ENCODE data around the gene RMND5B. TPM values are rescaled to one million over a fixed set of nuclear protein-coding genes. Genes with fewer than 3 reads are reported as not detected.

Gene RMND5B
- total and polyA plus RNA-seq, 2 donors (not counting 1 experiment from before 2014, with no cell fraction given) = 46.1 to 52.7 TPM

DNA sequence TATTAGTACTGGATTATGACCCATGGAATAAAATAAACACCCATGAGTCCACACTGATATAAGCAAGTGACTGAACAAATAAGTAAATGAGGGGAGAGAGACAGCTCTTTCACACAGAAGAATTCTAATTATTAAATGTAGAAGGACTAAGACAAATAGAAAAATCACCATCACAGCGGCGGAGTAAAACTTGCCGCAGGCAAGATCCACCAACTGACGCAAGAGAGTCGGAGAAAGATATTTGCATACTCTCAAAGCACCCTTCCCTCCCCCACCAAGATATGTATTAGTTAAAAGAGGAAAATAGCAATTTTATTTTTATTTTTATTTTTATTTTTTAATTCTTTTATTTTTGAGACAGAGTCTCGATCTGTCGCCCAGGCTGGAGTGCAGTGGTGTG is 32.1 kb upstream of the RMND5B start:
- Histone ChIP-seq H3K36me3 (replicated peaks in 1 of 2; ENCODE audit: control extremely low read depth in 1 of 2, control insufficient read depth in 1 of 2, extremely low read depth in 1 of 2, insufficient read depth in 2 of 2, low read length in 1 of 2) (no peaks in the 10 kb centered on the region), H4K20me1 (ENCODE audit: control insufficient read depth, insufficient read depth, low read length, poor library complexity, severe bottlenecking) (no peaks in the 10 kb centered on the region), H3K4me2 (replicated peaks; ENCODE audit: low read depth, low read length, poor library complexity, severe bottlenecking) (no peak overlapping the region), H3K4me1 (ENCODE audit: control insufficient read depth in 2 of 2, insufficient read depth in 2 of 2, low read length in 2 of 2) (peaks cover 4 to 5% of the 10 kb centered on the region in 2 donors), H2AFZ (ENCODE audit: insufficient read depth, low read depth, low read length, poor library complexity, severe bottlenecking) (no peak overlapping the region), H3K79me2 (ENCODE audit: control insufficient read depth, insufficient read depth, low read length) (no peaks in the 10 kb centered on the region), H3K9ac (ENCODE audit: low read length) (no peak overlapping the region), H3K27me3 (replicated peaks in 1 of 4; ENCODE audit: control extremely low read depth in 1 of 4, control insufficient read depth in 3 of 4, insufficient read depth in 4 of 4, low read length in 3 of 4) (no peaks in the 10 kb centered on the region), H3K4me3 (ENCODE audit: control extremely low read depth in 1 of 5, extremely low read depth in 1 of 5, insufficient read depth in 1 of 5, low read depth in 2 of 5, low read length in 4 of 5) (no peak overlapping the region), H3K9me3 (ENCODE audit: control extremely low read depth in 1 of 3, control insufficient read depth in 2 of 3, insufficient read depth in 1 of 3, low read length in 2 of 3) (no peaks in the 10 kb centered on the region), H3K27ac (ENCODE audit: low read length in 2 of 2) (no peak overlapping the region)
- POLR2A ChIA-PET = no interaction called here
- TF ChIP-seq EZH2 (IDR thresholded peaks at IDR 0.05; ENCODE audit: borderline replicate concordance, insufficient read depth, low read depth, low read length, poor library complexity, severe bottlenecking) = no peak
- TF ChIP-seq, protein P1, sequence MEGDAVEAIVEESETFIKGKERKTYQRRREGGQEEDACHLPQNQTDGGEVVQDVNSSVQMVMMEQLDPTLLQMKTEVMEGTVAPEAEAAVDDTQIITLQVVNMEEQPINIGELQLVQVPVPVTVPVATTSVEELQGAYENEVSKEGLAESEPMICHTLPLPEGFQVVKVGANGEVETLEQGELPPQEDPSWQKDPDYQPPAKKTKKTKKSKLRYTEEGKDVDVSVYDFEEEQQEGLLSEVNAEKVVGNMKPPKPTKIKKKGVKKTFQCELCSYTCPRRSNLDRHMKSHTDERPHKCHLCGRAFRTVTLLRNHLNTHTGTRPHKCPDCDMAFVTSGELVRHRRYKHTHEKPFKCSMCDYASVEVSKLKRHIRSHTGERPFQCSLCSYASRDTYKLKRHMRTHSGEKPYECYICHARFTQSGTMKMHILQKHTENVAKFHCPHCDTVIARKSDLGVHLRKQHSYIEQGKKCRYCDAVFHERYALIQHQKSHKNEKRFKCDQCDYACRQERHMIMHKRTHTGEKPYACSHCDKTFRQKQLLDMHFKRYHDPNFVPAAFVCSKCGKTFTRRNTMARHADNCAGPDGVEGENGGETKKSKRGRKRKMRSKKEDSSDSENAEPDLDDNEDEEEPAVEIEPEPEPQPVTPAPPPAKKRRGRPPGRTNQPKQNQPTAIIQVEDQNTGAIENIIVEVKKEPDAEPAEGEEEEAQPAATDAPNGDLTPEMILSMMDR (IDR thresholded peaks at IDR 0.05) = no peak
- ATAC-seq (ENCODE audit: low read depth) (no peak), DNase-seq (no peak)
- Mint-ChIP-seq H3K4me1 (peaks cover 6% of the 10 kb centered on the region), H3K9me3 (ENCODE audit: insufficient read depth) (no peaks in the 10 kb centered on the region), H3K27ac (no peak overlapping the region), H3K27me3 (no peaks in the 10 kb centered on the region), H3K4me3 (no peak overlapping the region)
- 100% methylated on average over 1 of the region's 7 CpGs for WGBS (ENCODE audit: insufficient coverage)
- CTCF ChIA-PET = interaction anchor here (1.2 to 2.2 kb wide), 3 partner anchors 21 to 23 kb away, joined by 3 to 15 read pairs (median 6); no protein-coding TSS in a partner anchor
- intact Hi-C loops (cut with micrococcal nuclease) = no loop called here

DNA sequence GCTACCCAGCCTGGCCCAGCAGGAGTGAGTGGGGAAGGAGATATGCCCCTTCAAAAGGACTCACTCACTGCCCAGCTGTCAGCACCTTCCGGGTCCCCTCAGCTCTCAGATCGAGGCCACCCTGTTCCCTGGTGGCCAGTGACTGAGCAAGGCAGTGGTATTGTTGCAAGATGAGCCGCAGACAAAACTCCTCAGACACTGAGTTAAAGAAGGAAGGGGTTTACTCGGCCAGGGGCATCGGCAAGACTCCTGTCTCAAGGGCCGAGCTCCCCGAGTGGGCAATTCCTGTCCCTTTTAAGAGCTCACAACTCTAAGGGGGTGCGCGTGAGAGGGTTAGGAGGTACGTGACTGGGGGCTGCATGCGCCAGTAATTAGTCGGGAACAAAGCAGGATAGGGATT is 27.2 kb upstream of the RMND5B start:
- no peaks in the 10 kb centered on the region for H3K9me3 ChIP-seq (ENCODE audit: control extremely low read depth in 1 of 3, control insufficient read depth in 2 of 3, insufficient read depth in 1 of 3, low read length in 2 of 3)
- intact Hi-C loops (cut with micrococcal nuclease) = no loop called here
- no peaks in the 10 kb centered on the region for H3K79me2 ChIP-seq (ENCODE audit: control insufficient read depth, insufficient read depth, low read length)
- ATAC-seq (ENCODE audit: low read depth) = no peak
- TF ChIP-seq, protein P1 (IDR thresholded peaks at IDR 0.05) = no peak
- TF ChIP-seq EZH2 (IDR thresholded peaks at IDR 0.05; ENCODE audit: borderline replicate concordance, insufficient read depth, low read depth, low read length, poor library complexity, severe bottlenecking) = no peak
- DNase-seq = no peak
- no peaks in the 10 kb centered on the region for H3K36me3 ChIP-seq (replicated peaks in 1 of 2; ENCODE audit: control extremely low read depth in 1 of 2, control insufficient read depth in 1 of 2, extremely low read depth in 1 of 2, insufficient read depth in 2 of 2, low read length in 1 of 2)
- Mint-ChIP-seq H3K4me3 (no peak overlapping the region), H3K4me1 (peaks cover 24% of the 10 kb centered on the region), H3K27me3 (no peaks in the 10 kb centered on the region), H3K9me3 (ENCODE audit: insufficient read depth) (no peaks in the 10 kb centered on the region), H3K27ac (no peak overlapping the region)
- no peaks in the 10 kb centered on the region for H4K20me1 ChIP-seq (ENCODE audit: control insufficient read depth, insufficient read depth, low read length, poor library complexity, severe bottlenecking)
- WGBS (ENCODE audit: insufficient coverage) = no CpG with 5 or more reads among the region's 12 CpGs
- POLR2A ChIA-PET = no interaction called here
- CTCF ChIA-PET = interaction anchor here (1.4 kb wide), 1 partner anchor 13 kb away, joined by 3 read pairs; no protein-coding TSS in a partner anchor
- H3K4me1 ChIP-seq (ENCODE audit: control insufficient read depth in 2 of 2, insufficient read depth in 2 of 2, low read length in 2 of 2) = peaks cover 7 to 19% of the 10 kb centered on the region in 2 donors
- no peak overlapping the region for H3K9ac ChIP-seq (ENCODE audit: low read length)
- H3K4me3 ChIP-seq (ENCODE audit: control extremely low read depth in 1 of 5, extremely low read depth in 1 of 5, insufficient read depth in 1 of 5, low read depth in 2 of 5, low read length in 4 of 5) = no peak overlapping the region
- no peaks in the 10 kb centered on the region for H3K27me3 ChIP-seq (replicated peaks in 1 of 4; ENCODE audit: control extremely low read depth in 1 of 4, control insufficient read depth in 3 of 4, insufficient read depth in 4 of 4, low read length in 3 of 4)
- no peak overlapping the region for H2AFZ ChIP-seq (ENCODE audit: insufficient read depth, low read depth, low read length, poor library complexity, severe bottlenecking)
- H3K4me2 ChIP-seq (replicated peaks; ENCODE audit: low read depth, low read length, poor library complexity, severe bottlenecking) = no peak overlapping the region
- no peak overlapping the region for H3K27ac ChIP-seq (ENCODE audit: low read length in 2 of 2)
